Activated naive CD8-positive, alpha-beta T cell treated with anti-CD3 and anti-CD28 coated beads, Interleukin-2, amount 10 ng/mL, durations not matched to agents 7 days and 5 days (primary cell): ENCODE results near the gene POLR1C. TPM values are rescaled to one million over a fixed set of nuclear protein-coding genes. Genes with fewer than 3 reads are reported as not detected.

Experiments used
- total RNA-seq, 2 experiments: library from RNA; stranded (reverse); gene quantifications; one replicate each; pipeline ENCODE4 v1.2.3, GENCODE V29; 2021

Gene POLR1C
- total RNA-seq, 2 experiments from 2014 or later: 28.8 to 29.7 TPM

Other genes with a start within 250 kb of the POLR1C start
- not detected for gene SLC22A7, start 218.8 kb upstream of the POLR1C start, total RNA-seq
- under 1 TPM; 0.47 to 0.62 TPM for gene CRIP3, start 208.3 kb upstream of the POLR1C start, total RNA-seq
- 10 to 100 TPM; 17.0 to 18.2 TPM for gene ZNF318, start 147.4 kb upstream of the POLR1C start, total RNA-seq
- gene ABCC10, start 89.5 kb upstream of the POLR1C start, total RNA-seq: 10 to 100 TPM; 51.0 to 58.3 TPM
- gene DLK2, start 61.5 kb upstream of the POLR1C start, total RNA-seq: under 1 TPM; 0.30 to 0.37 TPM
- gene TJAP1, start 39.5 kb upstream of the POLR1C start, total RNA-seq: 10 to 100 TPM; 42.7 to 47.6 TPM
- gene LRRC73, start 6.7 kb upstream of the POLR1C start, total RNA-seq: under 1 TPM; 0.33 to 0.37 TPM
- gene YIPF3, start 163 bp upstream of the POLR1C start, total RNA-seq: 10 to 100 TPM; 63.2 to 71.8 TPM
- gene XPO5, start 58.9 kb downstream of the POLR1C start, total RNA-seq: 10 to 100 TPM; 46.1 to 47.0 TPM
- gene POLH, start 59.1 kb downstream of the POLR1C start, total RNA-seq: 10 to 100 TPM; 57.3 to 62.0 TPM
- 100 to 1,000 TPM; 107 to 115 TPM for gene GTPBP2, start 112.2 kb downstream of the POLR1C start, total RNA-seq
- 10 to 100 TPM; 39.7 to 40.2 TPM for gene MAD2L1BP, start 118.8 kb downstream of the POLR1C start, total RNA-seq
- gene RSPH9, start 127.9 kb downstream of the POLR1C start, total RNA-seq: not detected
- 10 to 100 TPM; 38.3 to 40.3 TPM for gene MRPS18A, start 170.7 kb downstream of the POLR1C start, total RNA-seq